ENCODE results near the gene RPL10A. TPM values are rescaled to one million over a fixed set of nuclear protein-coding genes. Genes with fewer than 3 reads are reported as not detected.
"Not testable (repeated sequence)": the region's sequence is repeated elsewhere in the genome, so short reads cannot be mapped to it uniquely, and the experiment has no call there.

The RPL10A gene
- total RNA-seq (2014; rRNA removed; shearing (Covaris generic)) = 2,080 and 2,249 TPM in 2 replicates

- DNase-seq = peak; percentile 98
- H3K4me3 ChIP-seq (ENCODE audit: insufficient read depth, low read depth, low read length) = peak within 1 kb of the TSS; percentile 100
- no peaks in the 10 kb centered on the region for H3K27me3 ChIP-seq (ENCODE audit: control insufficient read depth, insufficient read depth, low read length)
- peaks cover 32% of the 10 kb centered on the region for H3K36me3 ChIP-seq (replicated peaks; ENCODE audit: control insufficient read depth, insufficient read depth, low read length)
Observed at GRCh38 chr6:35468181-35468979, at the start of gene RPL10A. Gene RPL10A (plus strand): TSS chr6:35468401. CDS start chr6:35468435, 34 bp downstream.

GRCh38 chr6:35419417-35419816 is 48.8 kb upstream of the RPL10A start:
- Histone ChIP-seq H3K36me3 (replicated peaks; ENCODE audit: control insufficient read depth, insufficient read depth, low read length) (no peaks in the 10 kb centered on the region), H3K4me3 (ENCODE audit: insufficient read depth, low read depth, low read length) (no peak overlapping the region), H3K27me3 (ENCODE audit: control insufficient read depth, insufficient read depth, low read length) (no peaks in the 10 kb centered on the region)
- DNase-seq = peak; percentile 72

GRCh38 chr6:35419961-35420360 is 48.2 kb upstream of the RPL10A start:
- H3K27me3 ChIP-seq (ENCODE audit: control insufficient read depth, insufficient read depth, low read length) = no peaks in the 10 kb centered on the region
- DNase-seq = no peak

GRCh38 chr6:35425284-35425683 is 42.9 kb upstream of the RPL10A start:
- no peak overlapping the region for H3K4me3 ChIP-seq (ENCODE audit: insufficient read depth, low read depth, low read length)
- no peak for DNase-seq
- H3K36me3 ChIP-seq (replicated peaks; ENCODE audit: control insufficient read depth, insufficient read depth, low read length) = no peaks in the 10 kb centered on the region; the same call in none of the 2 replicates
- no peaks in the 10 kb centered on the region for H3K27me3 ChIP-seq (ENCODE audit: control insufficient read depth, insufficient read depth, low read length)

More at GRCh38 chr6:35419961-35420360, 48.2 kb upstream of the RPL10A start:
- H3K4me3 ChIP-seq (ENCODE audit: insufficient read depth, low read depth, low read length) = no peak overlapping the region
- no peaks in the 10 kb centered on the region; the same call in 1 of the 2 replicates for H3K36me3 ChIP-seq (replicated peaks; ENCODE audit: control insufficient read depth, insufficient read depth, low read length)

GRCh38 chr6:35426074-35426473 is 42.1 kb upstream of the RPL10A start:
- no peaks in the 10 kb centered on the region; the same call in none of the 2 replicates for H3K36me3 ChIP-seq (replicated peaks; ENCODE audit: control insufficient read depth, insufficient read depth, low read length)
- H3K4me3 ChIP-seq (ENCODE audit: insufficient read depth, low read depth, low read length) = no peak overlapping the region
- H3K27me3 ChIP-seq (ENCODE audit: control insufficient read depth, insufficient read depth, low read length) = no peaks in the 10 kb centered on the region
- peak; percentile 44 for DNase-seq

- no peak overlapping the region for H3K4me3 ChIP-seq (ENCODE audit: insufficient read depth, low read depth, low read length)
- no peak for DNase-seq
- no peaks in the 10 kb centered on the region for H3K27me3 ChIP-seq (ENCODE audit: control insufficient read depth, insufficient read depth, low read length)
- H3K36me3 ChIP-seq (replicated peaks; ENCODE audit: control insufficient read depth, insufficient read depth, low read length) = no peaks in the 10 kb centered on the region; the same call in none of the 2 replicates
Observed at GRCh38 chr6:35427435-35427834, 40.8 kb upstream of the RPL10A start.

GRCh38 chr6:35427851-35428321 is 40.3 kb upstream of the RPL10A start:
- peak; percentile 72 for DNase-seq
- H3K36me3 ChIP-seq (replicated peaks; ENCODE audit: control insufficient read depth, insufficient read depth, low read length) = no peaks in the 10 kb centered on the region; the same call in none of the 2 replicates
- no peak overlapping the region for H3K4me3 ChIP-seq (ENCODE audit: insufficient read depth, low read depth, low read length)
- no peaks in the 10 kb centered on the region for H3K27me3 ChIP-seq (ENCODE audit: control insufficient read depth, insufficient read depth, low read length)

GRCh38 chr6:35428421-35429149 is 39.6 kb upstream of the RPL10A start:
- Histone ChIP-seq H3K36me3 (replicated peaks; ENCODE audit: control insufficient read depth, insufficient read depth, low read length) (no peaks in the 10 kb centered on the region; the same call in none of the 2 replicates), H3K4me3 (ENCODE audit: insufficient read depth, low read depth, low read length) (no peak overlapping the region), H3K27me3 (ENCODE audit: control insufficient read depth, insufficient read depth, low read length) (no peaks in the 10 kb centered on the region)
- DNase-seq = no peak

GRCh38 chr6:35429463-35429862 is 38.7 kb upstream of the RPL10A start:
- no peaks in the 10 kb centered on the region; the same call in none of the 2 replicates for H3K36me3 ChIP-seq (replicated peaks; ENCODE audit: control insufficient read depth, insufficient read depth, low read length)
- no peaks in the 10 kb centered on the region for H3K27me3 ChIP-seq (ENCODE audit: control insufficient read depth, insufficient read depth, low read length)
- DNase-seq = no peak
- H3K4me3 ChIP-seq (ENCODE audit: insufficient read depth, low read depth, low read length) = no peak overlapping the region

GRCh38 chr6:35432291-35432690 is 35.9 kb upstream of the RPL10A start:
- no peak for DNase-seq
- Histone ChIP-seq H3K4me3 (ENCODE audit: insufficient read depth, low read depth, low read length) (no peak overlapping the region), H3K36me3 (replicated peaks; ENCODE audit: control insufficient read depth, insufficient read depth, low read length) (no peaks in the 10 kb centered on the region), H3K27me3 (ENCODE audit: control insufficient read depth, insufficient read depth, low read length) (no peaks in the 10 kb centered on the region)

- not testable (repeated sequence) for H3K4me3 ChIP-seq (ENCODE audit: insufficient read depth, low read depth, low read length); DNase-seq; H3K27me3 ChIP-seq (ENCODE audit: control insufficient read depth, insufficient read depth, low read length); H3K36me3 ChIP-seq (replicated peaks; ENCODE audit: control insufficient read depth, insufficient read depth, low read length)
Observed at GRCh38 chr6:35432702-35433101, 35.5 kb upstream of the RPL10A start.

- Histone ChIP-seq H3K27me3 (ENCODE audit: control insufficient read depth, insufficient read depth, low read length) (no peaks in the 10 kb centered on the region), H3K36me3 (replicated peaks; ENCODE audit: control insufficient read depth, insufficient read depth, low read length) (no peaks in the 10 kb centered on the region), H3K4me3 (ENCODE audit: insufficient read depth, low read depth, low read length) (no peak overlapping the region)
- DNase-seq = peak; percentile 50
Observed at GRCh38 chr6:35435074-35435837, 32.9 kb upstream of the RPL10A start.

- H3K4me3 ChIP-seq (ENCODE audit: insufficient read depth, low read depth, low read length) = no peak overlapping the region
- peak; percentile 83 for DNase-seq
- H3K27me3 ChIP-seq (ENCODE audit: control insufficient read depth, insufficient read depth, low read length) = no peaks in the 10 kb centered on the region
- H3K36me3 ChIP-seq (replicated peaks; ENCODE audit: control insufficient read depth, insufficient read depth, low read length) = no peaks in the 10 kb centered on the region
Observed at GRCh38 chr6:35436071-35436857, 31.9 kb upstream of the RPL10A start.

Data from H7 (cell line).